Fibroblast of skin of right biceps (primary cell): ENCODE data around the gene CFAP107.
"Not testable (repeated sequence)": the region's sequence is repeated elsewhere in the genome, so short reads cannot be mapped to it uniquely, and the experiment has no call there.

Source experiments
- DNase-seq: peaks from one replicate; pipeline ENCODE4 v3.0.0-alpha.2; 2013

CFAP107 gene, protein sequence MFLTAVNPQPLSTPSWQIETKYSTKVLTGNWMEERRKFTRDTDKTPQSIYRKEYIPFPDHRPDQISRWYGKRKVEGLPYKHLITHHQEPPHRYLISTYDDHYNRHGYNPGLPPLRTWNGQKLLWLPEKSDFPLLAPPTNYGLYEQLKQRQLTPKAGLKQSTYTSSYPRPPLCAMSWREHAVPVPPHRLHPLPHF

GRCh38 chr1:12745992-12746323 is at the start of gene CFAP107:
TSS of gene CFAP107 (plus strand) at chr1:12746200. CDS start at chr1:12746431, 231 bp downstream.
- peak; percentile 22 for DNase-seq

- DNase-seq = no peak
Measured at GRCh38 chr1:12696658-12697057, 49.3 kb upstream of the CFAP107 start.

DNA sequence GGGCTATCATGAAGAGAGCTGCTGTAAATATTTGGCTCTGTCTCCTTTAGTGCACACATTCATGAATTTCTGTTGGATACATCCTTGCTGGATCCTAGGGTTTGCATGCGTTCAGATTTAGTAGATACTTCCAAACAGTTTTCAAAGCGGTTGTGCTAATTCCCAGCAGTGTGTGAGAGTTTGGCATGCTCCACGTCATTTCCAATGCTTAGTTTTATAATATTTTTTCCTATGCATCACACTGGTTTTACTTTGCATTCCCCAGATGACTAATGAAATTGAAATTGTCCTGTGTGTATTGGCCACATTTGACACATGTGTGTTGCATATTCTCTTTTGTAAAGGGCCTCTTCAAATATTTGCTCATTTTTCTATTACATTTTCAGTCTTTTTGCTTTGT is 48.6 kb upstream of the CFAP107 start:
- peak; percentile 87 for DNase-seq

DNA sequence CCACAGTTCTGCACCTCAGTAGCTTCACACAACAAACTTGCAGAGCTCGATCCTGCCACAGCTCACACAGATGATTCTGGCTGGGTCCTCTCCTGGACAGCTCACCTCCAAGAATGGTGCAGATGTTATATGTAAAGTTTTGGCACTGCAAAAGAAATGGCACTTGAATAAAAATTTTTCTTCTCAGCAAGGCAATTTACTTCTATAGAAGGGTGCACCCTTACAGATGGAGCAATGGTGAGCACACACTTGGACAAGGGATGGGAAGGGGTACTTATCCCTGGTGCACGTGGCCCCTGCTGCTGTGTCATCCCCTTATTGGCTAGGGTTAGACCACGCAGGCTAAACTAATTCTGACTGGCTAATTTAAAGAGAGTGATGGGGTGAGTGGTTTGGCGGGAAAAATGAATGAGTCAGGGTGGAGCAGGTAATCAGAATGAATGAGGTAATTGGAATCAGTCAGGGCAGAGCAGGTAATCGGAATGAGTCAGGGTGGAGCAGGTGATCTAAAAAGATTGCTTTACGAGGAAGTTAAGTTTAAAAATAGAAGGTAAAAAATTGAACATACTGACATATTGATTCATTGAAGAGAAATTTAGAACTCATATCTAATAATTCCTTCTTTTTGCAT is 42.1 kb upstream of the CFAP107 start:
- no peak for DNase-seq

GRCh38 chr1:12706061-12706460 is 39.9 kb upstream of the CFAP107 start:
- no peak for DNase-seq

- DNase-seq = no peak
Measured at GRCh38 chr1:12708396-12709090, 37.5 kb upstream of the CFAP107 start.

- DNase-seq = peak; percentile 58
Measured at GRCh38 chr1:12709091-12709491, 36.9 kb upstream of the CFAP107 start.

DNA sequence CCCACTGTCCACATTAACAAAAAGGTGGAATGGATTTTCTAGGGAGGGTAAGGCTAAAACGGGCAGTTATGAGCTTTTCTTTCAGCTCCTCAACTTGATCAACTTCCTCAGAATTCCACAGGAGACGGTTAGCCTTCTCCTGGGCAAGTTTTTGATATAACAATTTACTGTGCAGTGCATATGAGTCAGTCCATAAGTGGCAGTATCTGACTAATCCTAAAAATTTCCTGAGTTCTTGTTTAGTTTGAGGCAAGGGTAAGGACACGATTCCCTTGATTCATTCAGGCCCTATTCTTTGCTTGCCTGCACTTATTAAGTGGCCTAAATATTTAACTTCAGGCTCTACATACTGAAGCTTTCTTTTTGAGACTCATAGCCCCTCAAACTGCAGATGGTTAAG is 36.3 kb upstream of the CFAP107 start:
- DNase-seq = peak; percentile 81

DNA sequence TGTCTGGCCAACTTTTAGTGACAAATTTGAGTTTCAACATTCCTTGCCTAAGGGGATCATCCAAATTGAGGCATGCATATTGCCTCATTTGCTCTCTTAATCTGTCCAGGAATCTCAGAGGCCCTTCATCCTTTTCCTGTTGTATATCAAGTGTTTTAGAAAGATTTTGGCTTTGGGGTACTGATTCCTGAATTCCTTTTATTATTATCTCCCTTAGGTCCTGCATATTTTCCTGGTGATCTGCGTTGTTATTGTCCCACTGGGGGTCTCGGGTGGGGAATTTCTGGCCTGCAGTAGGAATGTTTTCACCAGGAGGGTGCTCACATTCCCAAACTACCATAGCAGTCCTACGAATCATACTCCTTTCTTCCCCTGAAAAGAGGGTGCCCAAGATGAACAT is 34.5 kb upstream of the CFAP107 start:
- DNase-seq = peak; percentile 85

GRCh38 chr1:12712076-12712475 is 33.9 kb upstream of the CFAP107 start:
- DNase-seq = peak; percentile 69

DNA sequence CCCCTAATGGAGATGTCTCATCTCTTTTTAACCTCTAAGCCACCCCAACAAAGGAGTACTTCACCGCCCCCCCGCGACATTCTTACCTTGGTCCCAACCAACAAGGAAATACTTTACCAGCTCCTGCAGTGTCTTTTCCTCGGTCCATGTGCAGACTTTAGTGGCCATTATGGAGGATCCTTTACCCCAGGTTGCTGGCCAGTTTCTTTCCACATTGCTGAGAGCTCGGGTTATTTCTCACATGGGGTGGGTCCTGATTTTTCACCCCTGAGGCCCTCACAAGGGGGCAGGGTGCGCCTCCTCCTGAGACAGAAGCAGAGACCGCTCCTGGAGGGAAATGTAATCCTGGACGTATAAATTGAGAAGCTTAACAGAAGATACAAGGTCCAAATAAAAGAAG is 33.1 kb upstream of the CFAP107 start:
- no peak for DNase-seq

DNA sequence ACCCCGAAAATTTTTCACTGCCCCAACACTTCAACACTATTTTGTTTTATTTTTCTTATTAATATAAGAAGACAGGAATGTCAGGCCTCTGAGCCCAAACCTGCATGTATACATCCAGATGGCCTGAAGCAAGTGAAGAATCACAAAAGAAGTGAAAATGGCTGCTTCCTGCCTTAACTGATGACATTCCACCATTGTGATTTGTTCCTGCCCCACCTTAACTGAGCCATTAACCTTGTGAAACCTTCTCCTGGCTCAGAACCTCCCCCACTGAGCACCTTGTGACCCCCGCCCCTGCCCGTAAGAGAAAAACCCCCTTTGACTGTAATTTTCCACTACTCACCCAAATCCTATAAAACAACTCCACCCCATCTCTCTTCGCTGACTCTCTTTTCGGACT is 32.3 kb upstream of the CFAP107 start:
- not testable (repeated sequence) for DNase-seq

- no peak for DNase-seq
Measured at GRCh38 chr1:12714710-12715475, 31.1 kb upstream of the CFAP107 start.

- no peak for DNase-seq
Measured at GRCh38 chr1:12715896-12716437, 30.0 kb upstream of the CFAP107 start, which contains the start of gene AADACL3. TSS of gene AADACL3 (plus strand) at chr1:12716110. CDS start at chr1:12716177, 67 bp downstream.

DNA sequence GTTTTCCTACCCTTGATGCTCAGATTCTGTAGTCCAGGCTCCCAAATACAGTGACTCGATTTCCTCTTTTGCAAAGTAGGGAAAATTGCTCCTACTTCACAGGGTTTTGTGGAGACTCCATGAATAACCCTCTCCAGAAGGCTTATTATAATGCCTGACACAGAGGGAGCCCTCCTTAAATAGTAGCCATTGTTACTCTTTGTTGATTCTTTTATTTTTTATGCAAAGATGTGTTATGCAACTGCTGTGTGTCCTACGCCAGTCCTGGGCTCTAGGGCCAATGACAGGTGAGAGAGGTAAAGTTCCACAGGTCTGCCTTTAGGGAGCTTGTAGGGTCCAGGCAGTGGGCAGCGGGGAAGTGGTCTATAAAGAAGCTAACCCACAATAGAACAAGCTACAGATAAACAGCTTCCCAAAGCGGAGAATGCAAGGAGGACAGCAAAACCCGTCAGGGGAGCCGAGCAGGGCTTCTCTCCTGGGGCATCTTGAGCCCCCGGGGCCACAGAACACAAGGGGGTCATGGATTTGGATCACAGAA is 28.6 kb upstream of the CFAP107 start:
- no peak for DNase-seq

DNA sequence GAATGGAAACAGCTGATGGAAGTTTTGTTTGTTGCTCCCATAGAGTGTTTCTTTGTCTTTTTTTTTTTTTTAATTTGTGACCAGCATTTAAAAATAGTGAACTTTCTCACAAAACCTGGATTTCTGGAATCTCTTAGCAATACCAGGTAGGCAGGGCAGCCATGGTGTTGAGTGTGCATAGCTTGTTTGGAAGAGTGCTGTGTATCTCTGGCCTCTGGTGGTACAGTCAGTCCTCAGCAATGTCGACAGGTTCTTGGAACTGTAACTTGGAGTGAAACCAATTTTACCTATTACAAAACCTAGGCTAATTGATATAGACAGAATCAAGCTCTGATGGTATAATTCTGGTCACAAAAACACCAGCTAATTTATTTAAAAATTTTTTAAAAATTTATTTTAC is 23.4 kb upstream of the CFAP107 start:
- DNase-seq = no peak

DNA sequence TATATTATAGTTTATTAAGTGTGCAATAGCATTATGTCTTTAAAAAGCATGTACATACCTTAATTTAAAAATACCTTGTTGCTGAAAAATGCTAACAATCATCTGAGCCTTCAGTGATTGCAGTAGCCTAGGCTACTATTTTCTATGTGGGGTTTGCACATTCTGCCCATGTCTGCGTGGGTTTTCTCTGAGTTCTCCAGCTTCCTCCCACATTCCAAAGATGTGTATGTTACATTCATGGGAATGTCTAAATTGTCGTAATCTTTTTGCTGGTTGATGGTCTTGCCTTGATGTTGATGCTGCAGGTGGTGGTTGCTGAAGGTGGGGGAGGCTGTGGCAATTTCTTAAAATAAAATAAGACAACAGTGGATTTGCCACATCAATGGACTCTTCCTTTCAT is 17.6 kb upstream of the CFAP107 start:
- no peak for DNase-seq

- DNase-seq = no peak
Measured at GRCh38 chr1:12730156-12730555, 15.8 kb upstream of the CFAP107 start.

GRCh38 chr1:12731084-12731483 is 14.9 kb upstream of the CFAP107 start:
- not testable (repeated sequence) for DNase-seq

- DNase-seq = no peak
Measured at GRCh38 chr1:12734651-12735050, 11.3 kb upstream of the CFAP107 start.

- no peak for DNase-seq
Measured at GRCh38 chr1:12738934-12739333, 7.1 kb upstream of the CFAP107 start.

GRCh38 chr1:12739613-12740012 is 6.4 kb upstream of the CFAP107 start:
- DNase-seq = no peak

DNA sequence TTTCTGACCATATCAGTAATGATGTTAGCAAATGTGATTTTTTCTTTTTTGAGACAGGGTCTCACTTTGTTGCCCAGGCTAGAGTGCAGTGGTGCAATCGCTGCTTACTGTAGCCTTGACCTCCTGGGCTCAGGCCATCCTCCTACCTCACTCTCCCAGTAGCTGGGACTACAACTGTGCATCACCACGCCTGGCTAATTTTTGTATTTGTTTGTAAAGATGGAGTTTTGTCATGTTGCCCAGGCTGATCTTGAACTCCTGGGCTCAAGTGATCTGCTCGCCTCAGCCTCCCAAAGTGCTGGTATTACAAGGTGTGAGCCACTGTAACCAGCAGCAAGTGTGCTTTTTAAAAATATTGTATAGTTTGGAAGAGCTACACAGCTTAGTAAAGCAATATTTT is 4.1 kb upstream of the CFAP107 start:
- no peak for DNase-seq
